NT2/D1 (cell line): ENCODE measurements around the gene ATP5F1E.

Experiments
- SUZ12 ChIP-seq: IDR thresholded peaks from 2 replicates; pipeline ENCODE4 v1.6.1; 2011; ENCODE audit not compliant: insufficient read length, insufficient read depth; ENCODE audit errors: extremely low read depth
- YY1 ChIP-seq: IDR thresholded peaks from 2 replicates; pipeline ENCODE4 v1.6.1; 2011; ENCODE audit not compliant: insufficient read length, insufficient read depth

GRCh38 chr20:59050437-59050836, 18.3 kb upstream of the ATP5F1E start:
- TF ChIP-seq YY1, result no peak
- no peak for TF ChIP-seq SUZ12
